Measurements from ENCODE around the gene ADAT3.

GRCh38 chr19:1917926-1918325, 12.7 kb downstream of the ADAT3 start:
- TF ChIP-seq POLR2A (IDR thresholded peaks at IDR 0.05): no peak
- TF ChIP-seq CTCF (IDR thresholded peaks at IDR 0.05): no peak
